NB4 (cell line): ENCODE data around the gene NAV3.

Source experiments
- DNase-seq: peaks from one replicate; pipeline ENCODE4 v3.0.0; 2010; ENCODE audit warnings: low read depth
- H3K4me3 ChIP-seq: one replicate; pipeline ENCODE4 v1.5.1; 2011; ENCODE audit warnings: mild to moderate bottlenecking, low read depth, low read length, moderate library complexity
- MYC ChIP-seq: IDR thresholded peaks from 2 replicates; pipeline ENCODE4 v1.6.1; 2011; ENCODE audit warnings: low read depth, low read length
- POLR2A ChIP-seq: IDR thresholded peaks from 2 replicates; pipeline ENCODE4 v1.6.1; 2011; ENCODE audit warnings: mild to moderate bottlenecking; ENCODE audit not compliant: insufficient read length; ENCODE audit errors: extremely low read depth
- TF ChIP-seq, protein P1 (sequence below): IDR thresholded peaks from one replicate; pipeline ENCODE4 v1.5.1; 2012; ENCODE audit warnings: low read depth, low read length
- TF ChIP-seq, protein P2 (sequence below): IDR thresholded peaks from 2 replicates; pipeline ENCODE4 v1.6.1; 2011; ENCODE audit warnings: low read depth, low read length

NAV3 gene

DNA sequence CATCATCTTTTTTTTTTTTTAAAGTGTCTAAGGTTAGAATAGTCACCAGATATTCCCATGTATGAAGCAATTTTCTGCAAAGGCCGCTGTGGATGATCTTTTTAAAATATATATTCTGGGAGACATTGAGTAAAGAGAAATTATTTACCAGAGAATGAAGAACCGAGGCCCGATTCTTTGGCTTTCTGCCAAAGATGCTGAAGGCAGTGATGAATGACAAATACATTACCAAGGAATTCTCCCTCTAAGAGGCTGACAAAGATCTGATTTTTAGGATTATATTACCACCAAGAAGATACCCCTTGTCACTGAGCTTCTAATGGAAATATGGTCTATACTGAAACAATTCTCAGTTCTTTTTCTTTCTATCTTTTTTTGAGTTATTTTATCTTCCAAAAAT is 336.8 kb downstream of the NAV3 start:
- TF ChIP-seq, protein P1, sequence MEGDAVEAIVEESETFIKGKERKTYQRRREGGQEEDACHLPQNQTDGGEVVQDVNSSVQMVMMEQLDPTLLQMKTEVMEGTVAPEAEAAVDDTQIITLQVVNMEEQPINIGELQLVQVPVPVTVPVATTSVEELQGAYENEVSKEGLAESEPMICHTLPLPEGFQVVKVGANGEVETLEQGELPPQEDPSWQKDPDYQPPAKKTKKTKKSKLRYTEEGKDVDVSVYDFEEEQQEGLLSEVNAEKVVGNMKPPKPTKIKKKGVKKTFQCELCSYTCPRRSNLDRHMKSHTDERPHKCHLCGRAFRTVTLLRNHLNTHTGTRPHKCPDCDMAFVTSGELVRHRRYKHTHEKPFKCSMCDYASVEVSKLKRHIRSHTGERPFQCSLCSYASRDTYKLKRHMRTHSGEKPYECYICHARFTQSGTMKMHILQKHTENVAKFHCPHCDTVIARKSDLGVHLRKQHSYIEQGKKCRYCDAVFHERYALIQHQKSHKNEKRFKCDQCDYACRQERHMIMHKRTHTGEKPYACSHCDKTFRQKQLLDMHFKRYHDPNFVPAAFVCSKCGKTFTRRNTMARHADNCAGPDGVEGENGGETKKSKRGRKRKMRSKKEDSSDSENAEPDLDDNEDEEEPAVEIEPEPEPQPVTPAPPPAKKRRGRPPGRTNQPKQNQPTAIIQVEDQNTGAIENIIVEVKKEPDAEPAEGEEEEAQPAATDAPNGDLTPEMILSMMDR = no peak
- TF ChIP-seq, protein P2, sequence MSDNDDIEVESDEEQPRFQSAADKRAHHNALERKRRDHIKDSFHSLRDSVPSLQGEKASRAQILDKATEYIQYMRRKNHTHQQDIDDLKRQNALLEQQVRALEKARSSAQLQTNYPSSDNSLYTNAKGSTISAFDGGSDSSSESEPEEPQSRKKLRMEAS = no peak
- TF ChIP-seq MYC = no peak
- no peak for TF ChIP-seq POLR2A
- no peak for DNase-seq

DNA sequence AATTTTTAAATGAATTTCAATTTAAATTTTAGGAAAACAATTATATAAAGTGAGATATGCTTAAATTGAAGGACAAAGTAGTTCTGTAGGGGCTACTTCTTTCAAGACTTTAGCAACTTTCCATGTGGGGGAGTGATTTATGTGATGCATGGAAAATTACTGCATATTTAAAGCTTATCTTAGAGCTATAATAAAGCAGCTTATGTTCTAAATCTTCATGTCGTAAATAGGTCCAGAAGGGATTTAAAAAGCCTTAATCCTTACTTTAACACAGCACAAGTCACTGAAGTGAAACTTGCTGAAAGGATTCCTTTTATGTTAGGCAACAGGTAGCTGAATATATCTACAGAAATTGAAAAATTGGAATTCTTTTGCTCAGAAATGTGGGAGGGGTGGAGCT is 340.4 kb downstream of the NAV3 start:
- H3K4me3 ChIP-seq = no peak overlapping the region
- TF ChIP-seq MYC = no peak
- TF ChIP-seq POLR2A = no peak
- DNase-seq = no peak

More for the DNA sequence above, 336.8 kb downstream of the NAV3 start:
- no peak overlapping the region for H3K4me3 ChIP-seq

DNA sequence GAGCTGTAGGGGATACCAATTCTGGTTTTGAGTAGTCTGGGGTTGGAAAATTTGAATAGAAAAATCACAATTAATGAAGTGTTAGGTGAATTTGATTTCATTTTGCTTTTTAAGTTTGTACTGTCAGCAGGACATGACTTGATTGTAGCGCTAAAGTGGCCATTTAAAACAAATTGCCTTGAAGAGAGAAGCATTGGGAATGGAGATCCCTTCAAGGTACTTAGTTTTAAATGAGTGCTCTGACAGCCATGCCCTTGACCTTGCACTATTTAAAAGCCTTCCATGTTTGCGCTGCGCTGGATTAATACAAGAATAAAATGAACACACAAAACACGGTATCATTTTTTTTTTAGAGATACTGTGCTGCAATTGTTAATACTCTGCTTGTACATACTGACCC is 345.9 kb downstream of the NAV3 start:
- no peak for DNase-seq
- TF ChIP-seq, protein P2 = no peak
- TF ChIP-seq POLR2A = no peak
- TF ChIP-seq, protein P1 = no peak
- TF ChIP-seq MYC = no peak
- H3K4me3 ChIP-seq = no peak overlapping the region

DNA sequence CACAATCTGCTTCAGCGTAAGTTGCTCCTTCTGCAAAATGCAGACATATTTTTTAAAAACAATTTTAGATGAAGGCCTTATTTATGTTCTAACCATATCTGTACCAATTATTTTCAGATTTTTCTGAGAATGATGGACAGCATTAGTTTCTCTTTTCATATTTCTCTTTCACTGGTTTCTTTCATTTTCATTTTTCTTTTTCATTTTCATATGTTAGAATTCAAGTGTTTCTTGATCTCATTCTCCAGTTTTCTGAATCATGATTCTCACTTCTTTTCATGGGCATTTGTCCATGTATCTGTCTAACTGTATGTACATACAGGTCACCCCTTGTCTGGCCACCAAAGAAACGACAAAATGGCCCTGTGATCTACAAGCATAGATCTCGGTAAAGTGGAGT is 346.6 kb downstream of the NAV3 start:
- TF ChIP-seq, protein P1 = no peak
- TF ChIP-seq, protein P2 = no peak
- TF ChIP-seq MYC = no peak
- no peak overlapping the region for H3K4me3 ChIP-seq
- no peak for DNase-seq

DNA sequence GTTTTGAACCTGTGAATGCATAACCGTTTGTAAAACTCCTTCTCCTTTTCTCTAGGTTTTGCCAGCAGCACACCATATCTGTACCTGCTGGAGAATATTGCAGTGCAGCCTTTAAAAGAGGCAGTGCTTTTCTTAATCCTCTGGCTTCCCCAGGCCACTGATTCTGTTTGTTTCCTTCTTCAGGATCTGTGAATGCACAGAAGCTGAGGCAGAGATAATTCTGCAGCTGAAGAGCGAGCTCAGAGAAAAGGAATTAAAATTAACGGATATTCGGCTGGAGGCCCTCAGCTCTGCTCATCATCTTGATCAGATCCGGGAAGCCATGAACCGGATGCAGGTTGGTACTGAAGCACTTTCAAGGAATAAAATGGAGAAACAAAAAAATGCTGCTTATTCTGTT is 348.7 kb downstream of the NAV3 start:
- TF ChIP-seq, protein P2 = no peak
- TF ChIP-seq, protein P1 = no peak
- no peak for DNase-seq
- H3K4me3 ChIP-seq = no peak overlapping the region

DNA sequence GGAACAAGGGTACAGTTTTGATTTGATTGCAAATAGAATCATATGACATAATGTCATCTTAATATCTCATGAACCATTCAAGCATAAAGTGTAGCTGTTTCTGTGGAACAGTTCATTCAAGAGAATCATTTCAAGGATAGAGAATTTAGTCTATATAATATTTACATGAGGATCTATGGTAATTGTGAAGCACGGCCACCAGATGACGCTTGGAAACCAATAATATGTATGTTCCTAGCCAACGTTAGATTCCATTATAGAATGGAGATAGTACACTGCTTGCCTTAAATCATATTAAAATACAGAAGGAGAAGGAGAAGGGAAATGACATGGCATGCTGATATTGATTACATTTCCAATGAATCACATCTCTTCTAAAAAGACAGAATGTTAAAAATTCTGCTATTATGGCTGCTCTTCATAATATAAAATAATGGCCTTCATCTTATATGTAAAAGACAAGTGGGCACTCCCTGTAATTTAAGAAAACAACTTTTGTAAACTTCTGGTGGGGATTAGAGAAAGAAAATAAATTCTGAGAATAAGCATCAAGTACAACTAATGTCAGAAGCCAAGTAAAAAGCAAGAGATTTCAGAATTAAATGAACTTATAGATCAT is 351.0 kb downstream of the NAV3 start:
- H3K4me3 ChIP-seq = no peak overlapping the region
- no peak for TF ChIP-seq MYC
- TF ChIP-seq, protein P1 = peak; percentile 26

DNA sequence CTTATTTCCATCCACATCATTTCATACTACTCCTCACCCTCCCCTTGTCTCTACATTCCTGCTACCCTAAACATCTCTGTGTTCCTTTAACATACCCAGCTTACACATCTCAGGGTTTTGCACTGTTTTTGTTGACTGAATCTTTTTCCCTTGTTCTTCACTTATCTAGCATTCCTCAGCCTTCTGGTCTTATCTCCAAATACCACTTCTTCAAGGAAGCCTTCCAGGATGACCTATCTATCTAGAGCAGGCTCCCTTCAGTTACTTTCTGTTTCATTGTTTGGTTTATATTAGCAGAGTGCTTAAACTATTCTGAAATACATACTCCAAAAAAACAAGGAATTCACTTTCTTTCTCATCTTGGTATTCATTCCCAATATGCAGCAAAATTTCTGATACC is 353.1 kb downstream of the NAV3 start:
- TF ChIP-seq, protein P2 = no peak
- TF ChIP-seq POLR2A (no peak), MYC (no peak)
- TF ChIP-seq, protein P1 = no peak
- DNase-seq = no peak
- no peak overlapping the region for H3K4me3 ChIP-seq

More for the DNA sequence above, 351.0 kb downstream of the NAV3 start:
- DNase-seq = peak; percentile 38
